Posterior cingulate gyrus (tissue), 11 donors: ENCODE measurements around the gene HOXB7.

ENCODE experiments used
- DNase-seq, 10 donors: peaks; one replicate each; pipeline versions ENCODE4 v3.0.0 to v3.0.0-alpha.2; 2020 to 2021; ENCODE audit warnings: mixed read lengths in 3 of 10
- intact Hi-C: fragments of 100-400 bp; cut with DNase I; formaldehyde crosslinking; loops from one replicate; pipeline ENCODE4 v1.15.1; 2023

The HOXB7 gene

GRCh38 chr17:48559840-48560817 is 50.7 kb downstream of the HOXB7 start:
- DNase-seq = no peak
- intact Hi-C loops = no loop called here

GRCh38 chr17:48559122-48559839 is 51.5 kb downstream of the HOXB7 start:
- DNase-seq = no peak
- intact Hi-C loops = no loop called here

- DNase-seq = no peak
- intact Hi-C loops = no loop called here
Measured at GRCh38 chr17:48558831-48559121, 52.0 kb downstream of the HOXB7 start.

GRCh38 chr17:48558057-48558830 is 52.6 kb downstream of the HOXB7 start:
- intact Hi-C loops = no loop called here
- DNase-seq = no peak
